Muscle layer of colon (tissue), 2 donors: ENCODE results near the gene B4GALT5.

Source experiments
- H3K27ac ChIP-seq: one replicate; pipeline ENCODE4 v1.7.0; 2013; ENCODE audit warnings: low read depth, mild to moderate bottlenecking, low read length, moderate library complexity
- H3K27me3 ChIP-seq, 2 donors: one replicate each; pipeline ENCODE4 v1.7.0; 2013; ENCODE audit warnings: low read length in 2 of 2, mild to moderate bottlenecking in 2 of 2; ENCODE audit not compliant: insufficient read depth in 2 of 2, control insufficient read depth in 1 of 2
- H3K36me3 ChIP-seq: one replicate; pipeline ENCODE4 v1.7.0; 2013; ENCODE audit warnings: mild to moderate bottlenecking, low read length; ENCODE audit not compliant: insufficient read depth
- H3K4me1 ChIP-seq: one replicate; pipeline ENCODE4 v1.7.0; 2013; ENCODE audit warnings: mild to moderate bottlenecking, low read length; ENCODE audit not compliant: insufficient read depth
- H3K4me3 ChIP-seq, 2 donors: one replicate each; pipeline ENCODE4 v1.7.0; 2013; ENCODE audit warnings: low read length in 2 of 2, low read depth in 1 of 2, mild to moderate bottlenecking in 1 of 2, moderate library complexity in 1 of 2
- H3K9ac ChIP-seq: one replicate; pipeline ENCODE4 v1.7.0; 2013; ENCODE audit warnings: low read length
- H3K9me3 ChIP-seq: one replicate; pipeline ENCODE4 v1.7.0; 2013; ENCODE audit warnings: mild to moderate bottlenecking, low read length
- donor health status: abdominal sarcoma.
- donor health status: Adenocarcinoma of cecum.

B4GALT5 gene

GRCh38 chr20:49685809-49686208, 27.9 kb downstream of the B4GALT5 start:
- Histone ChIP-seq H3K27ac (no peak overlapping the region), H3K4me3 (no peak overlapping the region), H3K27me3 (no peaks in the 10 kb centered on the region), H3K36me3 (no peaks in the 10 kb centered on the region), H3K4me1 (peaks cover 36% of the 10 kb centered on the region), H3K9ac (no peak overlapping the region), H3K9me3 (no peaks in the 10 kb centered on the region)

- Histone ChIP-seq H3K27ac (peak overlapping the region; percentile 31), H3K9ac (peak overlapping the region; percentile 5)
These were observed 28.5 kb downstream of the B4GALT5 start for GRCh38 chr20:49685161-49685601.

GRCh38 chr20:49684335-49684997, 29.2 kb downstream of the B4GALT5 start:
- H3K27me3 ChIP-seq: no peaks in the 10 kb centered on the region
- H3K9ac ChIP-seq: peak overlapping the region; percentile 5
- no peak overlapping the region for H3K4me3 ChIP-seq
- H3K27ac ChIP-seq: peak overlapping the region; percentile 31
- no peaks in the 10 kb centered on the region for H3K36me3 ChIP-seq
- H3K9me3 ChIP-seq: no peaks in the 10 kb centered on the region
- peaks cover 37% of the 10 kb centered on the region for H3K4me1 ChIP-seq

More at GRCh38 chr20:49685161-49685601, 28.5 kb downstream of the B4GALT5 start:
- Histone ChIP-seq H3K4me1 (peaks cover 34% of the 10 kb centered on the region), H3K36me3 (no peaks in the 10 kb centered on the region), H3K27me3 (no peaks in the 10 kb centered on the region), H3K9me3 (no peaks in the 10 kb centered on the region), H3K4me3 (no peak overlapping the region)

GRCh38 chr20:49682798-49683197, 30.9 kb downstream of the B4GALT5 start:
- no peak overlapping the region for H3K4me3 ChIP-seq
- H3K9ac ChIP-seq: no peak overlapping the region
- H3K27me3 ChIP-seq: no peaks in the 10 kb centered on the region
- H3K27ac ChIP-seq: no peak overlapping the region
- H3K4me1 ChIP-seq: peaks cover 52% of the 10 kb centered on the region
- no peaks in the 10 kb centered on the region for H3K9me3 ChIP-seq
- no peaks in the 10 kb centered on the region for H3K36me3 ChIP-seq

- H3K9me3 ChIP-seq: no peaks in the 10 kb centered on the region
- no peak overlapping the region for H3K27ac ChIP-seq
- H3K4me3 ChIP-seq: no peak overlapping the region
- no peak overlapping the region for H3K9ac ChIP-seq
- peaks cover 51% of the 10 kb centered on the region for H3K4me1 ChIP-seq
- no peaks in the 10 kb centered on the region for H3K27me3 ChIP-seq
- no peaks in the 10 kb centered on the region for H3K36me3 ChIP-seq
These were observed 31.4 kb downstream of the B4GALT5 start for GRCh38 chr20:49682278-49682677.

GRCh38 chr20:49681850-49682216, 31.8 kb downstream of the B4GALT5 start:
- H3K27ac ChIP-seq: no peak overlapping the region
- H3K4me1 ChIP-seq: peaks cover 51% of the 10 kb centered on the region

GRCh38 chr20:49680484-49680883, 33.2 kb downstream of the B4GALT5 start:
- H3K9ac ChIP-seq: no peak overlapping the region
- no peaks in the 10 kb centered on the region for H3K9me3 ChIP-seq
- H3K27me3 ChIP-seq: no peaks in the 10 kb centered on the region
- H3K36me3 ChIP-seq: no peaks in the 10 kb centered on the region
- peaks cover 49% of the 10 kb centered on the region for H3K4me1 ChIP-seq
- H3K4me3 ChIP-seq: no peak overlapping the region
- H3K27ac ChIP-seq: no peak overlapping the region

More at GRCh38 chr20:49681850-49682216, 31.8 kb downstream of the B4GALT5 start:
- H3K27me3 ChIP-seq: no peaks in the 10 kb centered on the region
- H3K36me3 ChIP-seq: no peaks in the 10 kb centered on the region
- no peaks in the 10 kb centered on the region for H3K9me3 ChIP-seq
- no peak overlapping the region for H3K4me3 ChIP-seq
- H3K9ac ChIP-seq: no peak overlapping the region

- no peaks in the 10 kb centered on the region for H3K9me3 ChIP-seq
- H3K4me1 ChIP-seq: peaks cover 49% of the 10 kb centered on the region
- no peaks in the 10 kb centered on the region for H3K36me3 ChIP-seq
- no peak overlapping the region for H3K4me3 ChIP-seq
- H3K27ac ChIP-seq: no peak overlapping the region
- no peak overlapping the region for H3K9ac ChIP-seq
- no peaks in the 10 kb centered on the region for H3K27me3 ChIP-seq
These were observed 34.0 kb downstream of the B4GALT5 start for GRCh38 chr20:49679634-49680033.

GRCh38 chr20:49677777-49678758, 35.6 kb downstream of the B4GALT5 start:
- Histone ChIP-seq H3K27me3 (no peaks in the 10 kb centered on the region), H3K9me3 (no peaks in the 10 kb centered on the region), H3K4me1 (peaks cover 49% of the 10 kb centered on the region), H3K4me3 (no peak overlapping the region), H3K27ac (peak overlapping the region; percentile 27), H3K9ac (no peak overlapping the region), H3K36me3 (no peaks in the 10 kb centered on the region)

GRCh38 chr20:49676581-49677291, 36.9 kb downstream of the B4GALT5 start:
- peaks cover 58% of the 10 kb centered on the region for H3K4me1 ChIP-seq
- no peak overlapping the region for H3K27ac ChIP-seq

More at GRCh38 chr20:49676581-49677291, 36.9 kb downstream of the B4GALT5 start:
- Histone ChIP-seq H3K4me3 (no peak overlapping the region), H3K9me3 (no peaks in the 10 kb centered on the region), H3K27me3 (no peaks in the 10 kb centered on the region), H3K9ac (no peak overlapping the region), H3K36me3 (no peaks in the 10 kb centered on the region)
